Suprapubic skin (tissue), 4 donors: Measurements from ENCODE around the gene SYNE3. TPM values are rescaled to one million over a fixed set of nuclear protein-coding genes. Genes with fewer than 3 reads are reported as not detected.
A peak's percentile ranks its signal among the peaks of the same experiment; 100 is the strongest.

ENCODE experiments used
- DNase-seq, 2 donors: peaks; one replicate each; pipeline ENCODE4 v3.0.0-alpha.2; 2019; ENCODE audit warnings: low spot score in 2 of 2
- H3K27ac ChIP-seq: fragments of 200-600 bp; sonication (generic); one replicate; pipeline ENCODE4 v1.5.1; 2019
- H3K27me3 ChIP-seq: fragments of 200-600 bp; sonication (generic); one replicate; pipeline ENCODE4 v1.5.1; 2019
- H3K36me3 ChIP-seq: fragments of 200-600 bp; sonication (generic); one replicate; pipeline ENCODE4 v1.5.1; 2019
- H3K4me1 ChIP-seq: fragments of 200-600 bp; sonication (generic); one replicate; pipeline ENCODE4 v1.5.1; 2019
- H3K4me3 ChIP-seq: fragments of 200-600 bp; sonication (generic); one replicate; pipeline ENCODE4 v1.5.1; 2019; ENCODE audit warnings: mild to moderate bottlenecking
- H3K9me3 ChIP-seq: fragments of 200-600 bp; sonication (generic); one replicate; pipeline ENCODE4 v1.5.1; 2019
- EP300 ChIP-seq: sonication (generic); formaldehyde crosslinking; IDR thresholded peaks from one replicate; pipeline ENCODE4 v1.6.1; 2017; ENCODE audit warnings: antibody characterized with exemption
- POLR2A ChIP-seq, 2 donors: fragments of 450-650 bp; IDR thresholded peaks; one replicate each; pipeline ENCODE4 v1.6.1; 2017; ENCODE audit warnings: antibody characterized with exemption in 2 of 2, mild to moderate bottlenecking in 2 of 2, moderate library complexity in 2 of 2
- POLR2AphosphoS5 ChIP-seq, 3 donors: sonication (generic); formaldehyde crosslinking; IDR thresholded peaks; one replicate each; pipeline ENCODE4 v1.6.1; 2017; ENCODE audit warnings: antibody characterized with exemption in 3 of 3
- WGBS: methylation state at CpG from one replicate; pipeline ENCODE4 v1.1.5; 2018; 5-methylcytosine and 5-hydroxymethylcytosine counted together
- total RNA-seq, 4 donors: library from RNA; depleted of rRNA; stranded (reverse); fragments of >200 nt; gene quantifications; one replicate each; pipeline ENCODE4 v1.1.0, GENCODE V29; 2016
- TF ChIP-seq, protein P1 (sequence below), 2 donors: fragments of 200-600 bp in 1 of 2; fragments of 450-650 bp in 1 of 2; sonication (generic) in 1 of 2; IDR thresholded peaks; one replicate each; pipeline ENCODE4 v1.5.1; 2016 to 2019; ENCODE audit warnings: antibody characterized with exemption in 2 of 2, mild to moderate bottlenecking in 1 of 2, moderate library complexity in 1 of 2

Gene SYNE3
- total RNA-seq, 4 donors from 2014 or later, result 9.1 to 21.4 (median 12.8) TPM

DNA sequence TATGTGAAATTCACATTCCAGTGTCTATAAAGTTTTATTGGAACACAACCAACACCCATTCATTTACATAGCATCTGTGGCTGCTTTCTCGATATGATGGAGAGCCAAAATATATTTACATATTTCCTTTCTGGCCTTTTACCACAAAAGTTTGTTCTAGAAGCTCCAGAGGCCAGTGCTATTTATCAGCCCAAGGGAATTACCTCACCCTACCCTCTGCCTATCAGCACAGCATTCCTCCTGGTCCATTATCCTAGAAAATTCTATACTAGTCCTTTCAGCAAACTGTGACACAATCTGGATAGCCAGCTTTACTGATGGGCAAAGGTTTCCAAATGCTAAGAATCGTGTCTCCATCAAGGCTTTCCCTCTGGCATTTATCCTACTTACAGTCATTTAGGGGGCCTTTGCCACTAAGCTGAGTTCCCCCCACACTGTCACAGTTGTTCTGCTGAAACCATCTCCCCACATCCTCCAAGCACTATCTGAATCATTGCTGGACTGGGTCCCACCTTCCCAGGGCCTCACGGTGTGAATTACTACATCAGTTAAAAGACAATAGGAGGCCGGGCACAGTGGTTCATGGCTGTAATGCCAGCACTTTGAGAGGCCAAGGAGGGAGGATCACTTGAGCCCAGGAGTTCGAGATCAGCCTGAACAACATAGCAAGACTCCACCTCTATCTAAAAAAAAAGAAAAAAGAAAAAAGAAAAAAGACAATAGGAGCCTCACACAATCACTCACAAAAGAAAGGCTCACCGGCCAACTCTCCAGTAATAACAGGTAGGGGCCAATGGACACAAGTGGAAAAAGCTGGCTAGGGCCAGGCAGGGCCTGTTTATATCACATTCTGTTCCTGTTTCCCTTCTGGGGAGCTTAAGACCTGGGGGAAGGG, 12.1 kb downstream of the SYNE3 start:
- Histone ChIP-seq H3K36me3 (no peaks in the 10 kb centered on the region), H3K9me3 (no peaks in the 10 kb centered on the region), H3K4me1 (peaks cover 88% of the 10 kb centered on the region), H3K4me3 (no peak overlapping the region), H3K27me3 (no peaks in the 10 kb centered on the region), H3K27ac (no peak overlapping the region)
- DNase-seq, result no peak
- TF ChIP-seq, protein P1, sequence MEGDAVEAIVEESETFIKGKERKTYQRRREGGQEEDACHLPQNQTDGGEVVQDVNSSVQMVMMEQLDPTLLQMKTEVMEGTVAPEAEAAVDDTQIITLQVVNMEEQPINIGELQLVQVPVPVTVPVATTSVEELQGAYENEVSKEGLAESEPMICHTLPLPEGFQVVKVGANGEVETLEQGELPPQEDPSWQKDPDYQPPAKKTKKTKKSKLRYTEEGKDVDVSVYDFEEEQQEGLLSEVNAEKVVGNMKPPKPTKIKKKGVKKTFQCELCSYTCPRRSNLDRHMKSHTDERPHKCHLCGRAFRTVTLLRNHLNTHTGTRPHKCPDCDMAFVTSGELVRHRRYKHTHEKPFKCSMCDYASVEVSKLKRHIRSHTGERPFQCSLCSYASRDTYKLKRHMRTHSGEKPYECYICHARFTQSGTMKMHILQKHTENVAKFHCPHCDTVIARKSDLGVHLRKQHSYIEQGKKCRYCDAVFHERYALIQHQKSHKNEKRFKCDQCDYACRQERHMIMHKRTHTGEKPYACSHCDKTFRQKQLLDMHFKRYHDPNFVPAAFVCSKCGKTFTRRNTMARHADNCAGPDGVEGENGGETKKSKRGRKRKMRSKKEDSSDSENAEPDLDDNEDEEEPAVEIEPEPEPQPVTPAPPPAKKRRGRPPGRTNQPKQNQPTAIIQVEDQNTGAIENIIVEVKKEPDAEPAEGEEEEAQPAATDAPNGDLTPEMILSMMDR (IDR thresholded peaks at IDR 0.05), result no peak
- no peak for TF ChIP-seq EP300
- TF ChIP-seq POLR2AphosphoS5 (IDR thresholded peaks at IDR 0.05), result no peak
- no peak for TF ChIP-seq POLR2A (IDR thresholded peaks at IDR 0.05)
- 71% methylated on average over 6 of the region's 6 CpGs for WGBS

DNA sequence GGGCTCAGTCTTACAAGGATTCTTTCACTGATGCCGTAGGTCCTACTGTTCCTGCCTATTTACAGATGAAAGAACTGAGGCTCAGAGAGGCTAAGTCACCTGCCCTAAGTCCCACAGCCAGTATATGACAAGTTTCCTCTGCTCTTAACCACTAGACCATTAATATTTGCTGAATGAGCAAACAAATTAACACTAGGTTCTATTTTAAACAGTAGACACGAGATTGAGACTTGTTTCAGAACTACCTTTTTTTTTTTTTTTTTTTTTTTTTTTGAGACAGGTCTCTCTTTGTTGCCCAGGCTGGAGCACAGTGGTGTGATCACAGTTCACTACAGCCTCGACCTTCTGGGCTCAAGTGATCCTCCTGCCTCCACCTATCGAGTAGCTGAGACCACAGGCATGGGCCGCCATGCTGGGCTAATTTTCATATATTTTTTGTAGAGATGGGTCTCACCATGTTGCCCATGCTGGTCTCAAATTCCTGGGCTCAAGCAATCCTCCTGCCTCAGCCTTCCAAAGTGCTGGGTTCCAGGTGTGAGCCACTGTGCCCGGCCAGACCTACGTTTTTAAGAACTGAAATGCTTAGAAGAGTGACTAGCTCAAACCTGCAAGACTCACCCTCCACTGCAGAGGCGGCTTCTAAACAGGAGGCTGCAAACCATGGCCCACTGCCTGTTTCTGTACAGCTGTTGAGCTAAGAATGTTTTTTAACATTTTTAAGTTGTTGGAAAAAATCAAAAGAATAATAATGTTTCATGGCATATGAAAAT, 12.9 kb downstream of the SYNE3 start:
- Histone ChIP-seq H3K4me3 (no peak overlapping the region), H3K27me3 (no peaks in the 10 kb centered on the region), H3K4me1 (peaks cover 88% of the 10 kb centered on the region), H3K27ac (no peak overlapping the region), H3K9me3 (no peaks in the 10 kb centered on the region), H3K36me3 (no peaks in the 10 kb centered on the region)
- no peak for TF ChIP-seq EP300
- TF ChIP-seq POLR2A (IDR thresholded peaks at IDR 0.05), result no peak
- TF ChIP-seq POLR2AphosphoS5 (IDR thresholded peaks at IDR 0.05), result no peak
- TF ChIP-seq, protein P1 (IDR thresholded peaks at IDR 0.05), result no peak
- WGBS, result 82% methylated on average over 8 of the region's 8 CpGs
- DNase-seq, result no peak

DNA sequence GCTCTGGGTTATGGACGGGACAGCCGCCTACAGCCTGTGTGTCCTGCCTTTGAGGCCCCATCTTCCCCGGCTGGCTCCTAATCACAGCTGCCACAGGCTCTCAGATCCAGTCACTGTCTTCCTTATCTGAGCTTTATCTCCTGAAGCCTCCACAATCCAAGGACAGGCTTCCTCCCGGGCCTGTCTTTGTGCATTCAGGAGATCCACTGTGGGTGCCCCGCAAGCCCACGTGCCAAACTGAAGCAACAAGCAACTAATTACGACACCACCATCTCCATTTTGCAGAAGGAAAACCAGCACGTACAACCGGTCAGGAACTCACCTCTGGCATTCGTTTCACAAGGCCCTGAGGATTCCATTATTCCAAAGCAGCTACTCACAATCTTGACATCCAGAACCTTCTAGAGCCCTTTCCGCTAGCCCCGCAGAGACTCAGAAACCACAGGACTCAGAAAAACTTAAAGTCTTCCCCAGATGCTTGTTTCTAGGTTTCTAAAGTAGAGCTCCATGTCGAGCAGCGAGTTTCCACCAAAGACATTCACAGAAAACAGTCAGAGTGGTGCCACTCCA, 14.0 kb downstream of the SYNE3 start:
- no peak overlapping the region for H3K4me3 ChIP-seq
- no peaks in the 10 kb centered on the region for H3K27me3 ChIP-seq
- DNase-seq, result no peak
- WGBS, result 81% methylated on average over 11 of the region's 14 CpGs
- TF ChIP-seq POLR2AphosphoS5 (IDR thresholded peaks at IDR 0.05), result no peak
- TF ChIP-seq, protein P1 (IDR thresholded peaks at IDR 0.05), result no peak
- TF ChIP-seq EP300, result no peak
- TF ChIP-seq POLR2A (IDR thresholded peaks at IDR 0.05), result no peak
- H3K9me3 ChIP-seq, result no peaks in the 10 kb centered on the region
- no peaks in the 10 kb centered on the region for H3K36me3 ChIP-seq
- peaks cover 86% of the 10 kb centered on the region for H3K4me1 ChIP-seq
- peak overlapping the region; percentile 56 for H3K27ac ChIP-seq

DNA sequence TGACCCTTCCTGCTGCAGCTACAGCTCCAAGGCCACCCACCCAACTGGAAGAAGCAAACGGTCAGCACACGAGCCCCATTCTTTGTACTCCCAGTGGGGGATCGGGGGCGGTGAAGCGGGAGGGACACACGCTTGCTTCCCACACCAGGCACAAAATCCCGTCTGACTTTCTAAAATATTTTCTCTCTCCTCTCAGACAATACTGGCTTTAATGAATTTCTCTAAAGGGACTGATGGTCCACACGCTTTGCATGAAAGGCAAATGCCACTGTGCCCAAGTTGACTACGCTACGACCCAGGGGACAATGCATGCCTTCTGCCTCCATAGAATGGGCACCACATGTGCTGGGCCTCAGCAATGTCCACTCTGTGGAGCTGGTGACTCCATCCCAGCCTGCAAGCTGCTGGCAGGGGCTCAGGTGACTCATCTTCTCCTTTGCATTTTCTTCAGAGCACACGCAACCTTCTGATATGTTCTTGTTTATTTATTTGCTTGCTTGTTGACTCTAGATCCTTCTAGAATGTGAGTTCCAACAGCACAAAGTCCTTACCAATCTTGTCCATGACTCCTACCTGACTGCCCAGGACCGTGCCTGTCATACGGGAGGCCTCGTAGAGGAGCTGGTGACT, 15.6 kb downstream of the SYNE3 start:
- DNase-seq, result no peak
- 61% methylated on average over 14 of the region's 14 CpGs for WGBS
- no peaks in the 10 kb centered on the region for H3K36me3 ChIP-seq
- H3K4me1 ChIP-seq, result peaks cover 87% of the 10 kb centered on the region
- no peak overlapping the region for H3K4me3 ChIP-seq
- H3K27me3 ChIP-seq, result no peaks in the 10 kb centered on the region
- no peaks in the 10 kb centered on the region for H3K9me3 ChIP-seq
- TF ChIP-seq EP300 (no peak), POLR2A (IDR thresholded peaks at IDR 0.05) (no peak), POLR2AphosphoS5 (IDR thresholded peaks at IDR 0.05) (no peak)
- TF ChIP-seq, protein P1 (IDR thresholded peaks at IDR 0.05), result no peak
- H3K27ac ChIP-seq, result peak overlapping the region; percentile 56
